HG03354 (cell line): ENCODE data around the gene MDM2.

Experiments
- ATAC-seq: cut with Tn5 transposase; IDR thresholded peaks from one replicate; pipeline ENCODE4 v1.9.1; 2021; ENCODE audit warnings: mild to moderate bottlenecking; ENCODE audit not compliant: unreplicated experiment, poor library complexity, severe bottlenecking

MDM2 gene

GRCh38 chr12:68807576-68808387 lies at the start of gene MDM2:
MDM2 (plus strand) TSS chr12:68808177; CDS start chr12:68808478, 301 bp downstream.
- ATAC-seq = peak; percentile 75

GRCh38 chr12:68759852-68760251 lies 48.1 kb upstream of the MDM2 start:
- ATAC-seq = no peak

- no peak for ATAC-seq
Observed at GRCh38 chr12:68760806-68761441, 47.1 kb upstream of the MDM2 start.

GRCh38 chr12:68761442-68761812 lies 46.5 kb upstream of the MDM2 start:
- no peak for ATAC-seq

- no peak for ATAC-seq
Observed at GRCh38 chr12:68761901-68762630, 45.9 kb upstream of the MDM2 start.

- no peak for ATAC-seq
Observed at GRCh38 chr12:68762691-68763090, 45.3 kb upstream of the MDM2 start.

GRCh38 chr12:68765696-68766095 lies 42.3 kb upstream of the MDM2 start:
- ATAC-seq = no peak

GRCh38 chr12:68766646-68767045 lies 41.3 kb upstream of the MDM2 start:
- ATAC-seq = no peak

GRCh38 chr12:68767191-68767590 lies 40.8 kb upstream of the MDM2 start:
- no peak for ATAC-seq

- no peak for ATAC-seq
Observed at GRCh38 chr12:68768431-68768939, 39.5 kb upstream of the MDM2 start.

- ATAC-seq = no peak
Observed at GRCh38 chr12:68769941-68770340, 38.0 kb upstream of the MDM2 start.

- no peak for ATAC-seq
Observed at GRCh38 chr12:68771223-68771925, 36.6 kb upstream of the MDM2 start.

GRCh38 chr12:68772714-68773113 lies 35.3 kb upstream of the MDM2 start:
- ATAC-seq = peak; percentile 67

GRCh38 chr12:68773582-68773981 lies 34.4 kb upstream of the MDM2 start:
- no peak for ATAC-seq

GRCh38 chr12:68775121-68775630 lies 32.8 kb upstream of the MDM2 start:
- no peak for ATAC-seq

GRCh38 chr12:68776976-68777610 lies 30.9 kb upstream of the MDM2 start:
- no peak for ATAC-seq

- no peak for ATAC-seq
Observed at GRCh38 chr12:68779280-68779679, 28.7 kb upstream of the MDM2 start.

- no peak for ATAC-seq
Observed at GRCh38 chr12:68780731-68781130, 27.2 kb upstream of the MDM2 start.

- no peak for ATAC-seq
Observed at GRCh38 chr12:68781728-68782127, 26.2 kb upstream of the MDM2 start.
